GM12875 (cell line): ENCODE measurements around the gene R3HDM1.

Experiments
- H3K4me3 ChIP-seq: one replicate; pipeline ENCODE4 v1.5.1; 2011; ENCODE audit warnings: low read depth, low read length, control low read depth
- CTCF ChIP-seq: IDR thresholded peaks from 2 replicates; pipeline ENCODE4 v1.5.1; 2011; ENCODE audit warnings: low read depth, mild to moderate bottlenecking, control low read depth, inconsistent platforms, low read length, moderate library complexity, borderline replicate concordance; ENCODE audit not compliant: insufficient read depth

Gene R3HDM1

GRCh38 chr2:135600915-135601314, 69.6 kb downstream of the R3HDM1 start:
- no peak overlapping the region for H3K4me3 ChIP-seq
- TF ChIP-seq CTCF, result no peak

GRCh38 chr2:135603543-135603942, 72.3 kb downstream of the R3HDM1 start:
- no peak overlapping the region for H3K4me3 ChIP-seq
- TF ChIP-seq CTCF, result no peak

- no peak for TF ChIP-seq CTCF
- no peak overlapping the region for H3K4me3 ChIP-seq
These were observed 76.3 kb downstream of the R3HDM1 start for GRCh38 chr2:135607561-135607960.

GRCh38 chr2:135612319-135612718, 81.0 kb downstream of the R3HDM1 start:
- TF ChIP-seq CTCF, result no peak
- no peak overlapping the region for H3K4me3 ChIP-seq

- TF ChIP-seq CTCF, result no peak
- H3K4me3 ChIP-seq, result no peak overlapping the region
These were observed 84.1 kb downstream of the R3HDM1 start for GRCh38 chr2:135615404-135615803.

- no peak overlapping the region for H3K4me3 ChIP-seq
- no peak for TF ChIP-seq CTCF
These were observed 86.3 kb downstream of the R3HDM1 start for GRCh38 chr2:135617501-135618015.

GRCh38 chr2:135620198-135620597, 88.9 kb downstream of the R3HDM1 start:
- no peak overlapping the region for H3K4me3 ChIP-seq
- TF ChIP-seq CTCF, result no peak
